ENCODE results near the gene HS3ST2.

- no peak for TF ChIP-seq CTCF (IDR thresholded peaks at IDR 0.05; ENCODE audit: extremely low read depth in 1 of 2, insufficient read depth in 1 of 2, low read depth in 1 of 2, low read length in 2 of 2)
- TF ChIP-seq MYC (IDR thresholded peaks at IDR 0.05; ENCODE audit: low read depth, low read length), result no peak
- no peak for TF ChIP-seq POLR2AphosphoS5 (IDR thresholded peaks at IDR 0.05; ENCODE audit: insufficient read depth, low read depth, low read length)
- TF ChIP-seq POLR2A (IDR thresholded peaks at IDR 0.05; ENCODE audit: low read depth, low read length), result no peak
- TF ChIP-seq JUN (IDR thresholded peaks at IDR 0.05; ENCODE audit: borderline replicate concordance, insufficient read depth, insufficient read length, low read depth), result no peak
- TF ChIP-seq GATA2 (IDR thresholded peaks at IDR 0.05; ENCODE audit: insufficient read depth, insufficient read length, low read depth, low read length), result no peak
- no peak for TF ChIP-seq EZH2 (IDR thresholded peaks at IDR 0.05; ENCODE audit: borderline replicate concordance, low read depth, low read length, severe bottlenecking)
- no peak for TF ChIP-seq MAX (IDR thresholded peaks at IDR 0.05; ENCODE audit: insufficient read depth, insufficient read length)
- no peak for TF ChIP-seq FOS (IDR thresholded peaks at IDR 0.05; ENCODE audit: borderline replicate concordance, insufficient read depth, low read length)
Measured at GRCh38 chr16:22945361-22945760, 131.4 kb downstream of the HS3ST2 start.

All from endothelial cell of umbilical vein (primary cell).